ENCODE results near the gene EDN2.

GRCh38 chr1:41525891-41526587, 41.6 kb upstream of the EDN2 start:
- TF ChIP-seq CTCF (IDR thresholded peaks at IDR 0.05; ENCODE audit: insufficient read depth, low read length, poor library complexity, severe bottlenecking) (no peak), EZH2phosphoT487 (conservative IDR thresholded peaks at IDR 0.05; ENCODE audit: low read length) (no peak)
